A204.1 (cell line): Measurements from ENCODE around the gene B4GALNT2.

Experiments
- FAIRE-seq: peaks from 2 replicates; lab custom pipeline; 2012; peaks lifted over from hg19 to GRCh38; lab: Jason Lieb, UNC

The B4GALNT2 gene

DNA sequence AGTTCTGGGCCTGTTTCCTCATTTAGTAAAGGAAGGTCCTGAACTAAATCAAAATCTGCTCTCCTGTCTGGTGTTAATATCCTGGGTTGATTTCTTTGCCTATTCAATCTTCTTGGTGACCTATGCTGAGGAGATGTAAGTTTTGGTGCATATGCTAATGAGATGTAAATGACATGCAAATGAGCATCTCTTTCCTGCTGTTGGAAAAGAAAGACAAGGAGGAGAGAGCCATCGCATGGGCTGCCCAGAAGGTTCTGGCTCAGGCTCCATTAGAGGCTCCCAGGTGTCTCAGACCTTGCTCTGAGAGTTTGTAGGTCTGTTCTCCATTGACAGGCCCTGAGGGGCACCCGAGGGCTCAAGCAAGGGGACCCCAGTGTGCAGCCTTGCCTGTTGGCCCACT lies 81.3 kb downstream of the B4GALNT2 start:
- FAIRE-seq, result no peak

DNA sequence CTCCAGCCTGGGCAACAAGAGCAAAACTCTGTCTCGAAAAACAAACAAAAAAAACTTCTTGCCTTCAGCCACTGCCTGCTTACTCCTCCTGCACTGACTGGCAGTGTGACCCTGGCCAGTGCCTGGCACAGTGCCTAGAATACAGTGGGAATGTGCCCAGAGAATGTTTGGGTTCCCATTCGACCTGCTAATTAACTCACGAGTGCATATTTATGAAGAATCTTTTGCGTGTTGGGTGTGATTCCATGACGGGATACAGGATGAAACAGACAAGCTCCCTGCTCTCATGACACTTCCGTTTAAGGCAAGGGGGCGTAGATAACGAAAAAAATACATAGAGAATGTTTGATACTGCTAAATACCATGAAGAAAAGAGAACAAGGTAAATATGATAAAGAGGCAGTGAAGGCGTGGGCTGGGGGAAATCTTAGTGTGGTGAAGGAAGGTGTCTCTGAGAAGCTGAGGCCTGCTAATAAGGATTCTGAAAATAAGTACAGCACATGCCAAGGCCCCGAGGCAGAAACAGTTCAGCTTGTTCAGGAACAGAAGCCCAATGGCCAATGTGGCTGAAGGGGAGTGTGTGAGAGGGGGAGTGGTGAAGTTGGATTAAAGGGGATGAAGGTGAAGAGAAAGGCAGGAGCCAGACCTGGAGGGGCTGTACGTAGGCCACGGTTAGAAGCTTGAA lies 82.2 kb downstream of the B4GALNT2 start:
- FAIRE-seq, result no peak

DNA sequence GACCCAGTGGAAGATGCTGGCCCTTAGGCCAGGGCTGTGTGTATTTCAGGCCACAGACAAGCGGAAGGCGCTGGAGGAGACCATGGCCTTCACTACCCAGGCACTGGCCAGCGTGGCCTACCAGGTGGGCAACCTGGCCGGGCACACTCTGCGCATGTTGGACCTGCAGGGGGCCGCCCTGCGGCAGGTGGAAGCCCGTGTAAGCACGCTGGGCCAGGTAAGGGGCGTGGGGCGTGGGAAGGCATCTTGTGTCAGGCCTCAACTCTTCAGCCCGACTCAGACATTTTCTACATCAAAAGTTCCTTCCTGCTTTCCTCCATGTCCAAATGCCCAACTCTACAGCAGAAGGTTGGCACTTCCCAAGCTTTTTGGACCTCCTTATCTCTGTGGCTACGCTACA lies 83.9 kb downstream of the B4GALNT2 start:
- no peak for FAIRE-seq

DNA sequence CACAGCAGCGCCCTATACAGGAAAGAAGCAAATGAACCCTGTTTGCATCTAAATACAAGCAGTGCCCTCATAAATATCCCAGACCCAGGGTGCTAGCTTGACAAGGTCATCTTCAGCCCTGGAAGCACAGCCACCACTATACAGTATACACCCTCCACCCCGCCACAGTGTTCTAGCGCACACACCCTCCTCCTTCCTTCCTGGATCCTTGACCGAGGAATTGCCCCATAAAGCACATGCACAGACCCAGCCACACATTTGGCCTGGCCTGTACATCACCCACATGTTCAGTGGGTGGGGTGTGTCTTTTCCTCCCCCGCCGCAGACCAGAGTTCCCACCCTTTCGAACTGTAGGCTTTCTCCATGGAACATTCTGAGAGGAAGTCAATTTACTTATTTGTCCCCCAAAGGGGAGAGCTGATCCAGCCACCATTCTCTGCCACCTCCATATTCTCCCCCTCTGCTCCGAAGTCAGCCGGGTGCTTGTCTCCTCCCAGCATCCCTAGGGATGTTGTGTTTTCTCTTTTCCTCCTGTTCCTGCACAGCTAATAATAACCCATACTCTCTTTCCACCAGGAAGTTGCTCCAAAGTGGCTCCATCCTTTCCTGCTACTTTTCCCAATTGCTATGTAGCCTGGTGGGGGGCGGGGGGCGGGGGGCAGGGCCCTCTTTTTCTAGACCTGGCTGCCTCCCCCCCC lies 84.5 kb downstream of the B4GALNT2 start:
- no peak for FAIRE-seq

DNA sequence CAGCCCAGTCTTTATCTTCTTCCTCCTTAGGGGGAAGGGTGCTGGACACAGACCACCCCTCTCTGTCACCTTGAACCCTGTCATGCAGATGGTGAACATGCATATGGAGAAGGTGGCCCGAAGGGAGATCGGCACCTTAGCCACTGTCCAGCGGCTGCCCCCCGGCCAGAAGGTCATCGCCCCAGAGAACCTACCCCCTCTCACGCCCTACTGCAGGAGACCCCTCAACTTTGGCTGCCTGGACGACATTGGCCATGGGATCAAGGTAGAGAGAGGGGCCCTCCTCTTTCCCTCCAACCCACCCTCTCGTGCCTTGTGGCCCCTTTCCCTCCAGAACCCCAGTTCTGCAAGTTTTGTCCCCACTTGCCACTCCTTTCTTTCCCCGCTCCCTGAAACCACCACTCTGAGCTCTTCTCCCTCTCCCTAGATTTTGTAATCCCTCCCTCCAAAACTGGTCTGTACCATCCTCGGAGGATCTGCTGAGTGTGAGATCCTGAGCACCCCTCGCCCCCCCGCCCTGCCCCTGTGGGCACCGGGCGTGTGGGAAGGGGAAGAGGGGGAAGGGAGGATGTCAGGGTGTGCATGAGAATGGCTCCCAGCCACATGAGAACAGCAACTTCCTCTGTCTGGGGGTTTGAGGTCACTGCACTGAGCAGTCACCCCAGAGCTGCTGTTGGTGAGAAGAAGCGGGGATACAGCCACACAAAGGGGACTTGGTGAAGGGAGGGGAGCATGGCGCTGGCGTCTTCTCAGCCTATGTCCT lies 85.3 kb downstream of the B4GALNT2 start:
- FAIRE-seq, result no peak

DNA sequence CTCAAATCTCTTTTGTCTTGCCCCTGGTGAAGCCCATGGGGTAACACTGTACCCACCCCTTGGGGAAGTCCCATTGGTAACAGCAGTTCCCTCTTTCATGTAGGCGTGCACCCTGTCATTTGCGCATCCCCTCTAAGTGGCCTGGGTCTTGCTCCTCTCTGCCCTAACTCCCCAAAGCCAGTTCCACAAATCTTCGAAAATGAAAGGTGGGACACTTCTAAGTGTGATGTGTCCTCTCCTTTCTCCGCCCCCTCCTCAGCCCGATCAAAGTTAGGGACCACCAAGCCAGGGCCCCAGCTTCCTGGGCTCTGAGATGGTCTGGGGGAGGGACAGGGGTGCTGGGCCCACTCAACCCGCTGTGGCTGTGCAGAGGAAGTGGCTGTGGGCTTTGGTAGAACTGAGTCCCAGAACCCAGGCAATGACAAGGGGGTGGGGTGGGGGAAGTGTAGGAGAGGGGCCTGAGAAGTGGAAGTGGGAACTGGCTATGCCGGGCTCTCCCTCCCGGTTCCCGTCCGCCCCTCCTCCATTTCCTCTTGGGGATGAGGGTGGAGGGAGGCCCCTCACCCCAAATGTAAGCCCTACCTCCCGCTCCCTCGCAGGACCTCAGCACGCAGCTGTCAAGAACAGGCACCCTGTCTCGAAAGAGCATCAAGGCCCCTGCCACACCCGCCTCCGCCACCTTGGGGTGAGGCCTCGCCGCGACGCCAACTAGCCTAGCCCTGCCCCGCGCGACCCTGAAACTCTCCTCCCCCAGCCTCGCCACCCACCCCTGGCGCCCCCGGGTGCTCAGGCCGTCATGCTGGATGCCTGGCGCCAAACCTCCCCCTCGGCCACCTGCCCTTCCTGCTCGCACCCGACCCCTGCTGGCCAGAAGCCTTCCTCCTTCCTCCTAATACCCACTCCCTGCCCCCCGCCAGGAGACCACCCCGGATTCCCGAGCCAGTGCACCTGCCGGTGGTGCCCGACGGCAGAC lies 86.7 kb downstream of the B4GALNT2 start:
- FAIRE-seq, result no peak

DNA sequence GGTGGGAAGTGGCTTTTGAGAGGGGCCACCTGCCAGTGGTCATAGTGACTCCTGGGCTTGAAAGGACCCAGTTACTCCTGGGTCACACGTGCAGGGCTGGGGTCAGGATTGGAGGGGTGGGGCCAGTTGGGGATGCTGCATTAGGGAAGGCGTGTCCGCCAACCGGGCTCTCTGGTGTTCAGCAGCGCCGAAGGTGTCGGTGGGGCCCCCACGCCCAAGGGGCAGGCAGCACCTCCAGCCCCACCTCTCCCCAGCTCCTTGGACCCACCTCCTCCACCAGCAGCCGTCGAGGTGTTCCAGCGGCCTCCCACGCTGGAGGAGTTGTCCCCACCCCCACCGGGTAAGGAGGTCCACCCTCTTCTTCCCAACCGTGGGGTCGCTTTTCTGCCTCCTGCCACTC lies 87.4 kb downstream of the B4GALNT2 start:
- FAIRE-seq, result no peak

DNA sequence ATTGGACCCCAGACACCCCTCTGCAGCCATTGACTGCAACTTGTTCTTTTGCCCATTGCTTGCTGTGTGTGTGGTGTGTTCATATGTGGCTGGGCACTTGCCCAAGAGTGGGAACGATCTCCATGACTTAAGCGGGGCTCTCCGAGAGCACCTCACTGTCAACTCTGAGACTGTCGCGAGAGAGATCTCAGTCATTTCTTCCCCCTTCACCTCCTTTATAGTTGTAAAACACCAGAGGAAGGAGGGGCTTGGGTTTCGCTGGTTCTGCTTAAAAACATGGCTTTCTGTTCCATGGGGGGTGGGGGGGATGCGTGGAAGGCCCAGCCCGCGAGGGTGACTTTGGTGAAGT lies 90.6 kb downstream of the B4GALNT2 start:
- FAIRE-seq, result no peak

DNA sequence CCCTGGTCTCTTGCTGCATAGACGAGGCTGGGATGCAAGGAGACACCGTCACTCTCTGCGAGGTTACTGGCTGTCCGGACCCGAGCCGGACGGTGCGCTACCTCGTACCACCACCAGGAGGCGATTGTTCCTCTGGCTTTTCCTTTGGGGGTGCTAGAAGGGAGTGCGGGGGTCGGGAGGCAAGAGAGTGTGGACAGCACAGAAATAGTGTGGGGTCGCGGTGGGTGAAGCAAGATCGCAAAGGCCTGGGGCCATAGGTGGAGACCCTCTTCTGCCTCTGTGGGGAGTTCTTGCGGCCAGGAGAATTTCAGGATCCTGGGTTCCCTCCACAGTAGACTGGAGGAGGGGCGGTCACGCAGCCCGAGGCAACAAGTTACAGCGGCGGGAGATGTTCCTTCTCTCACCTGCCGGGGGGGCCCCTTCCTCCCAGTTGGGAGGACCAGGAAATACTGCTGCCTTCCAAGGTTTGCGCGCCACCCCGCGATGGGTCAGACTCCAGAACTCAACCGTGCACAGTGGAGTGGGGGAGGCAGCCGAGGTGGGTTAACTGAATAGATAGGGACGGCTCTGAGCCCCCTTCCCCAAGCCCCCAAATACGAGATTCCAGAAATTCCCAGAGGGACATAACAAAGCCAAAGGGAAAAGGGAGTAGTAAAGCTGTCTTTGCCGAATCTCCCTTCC lies 91.1 kb downstream of the B4GALNT2 start:
- no peak for FAIRE-seq

DNA sequence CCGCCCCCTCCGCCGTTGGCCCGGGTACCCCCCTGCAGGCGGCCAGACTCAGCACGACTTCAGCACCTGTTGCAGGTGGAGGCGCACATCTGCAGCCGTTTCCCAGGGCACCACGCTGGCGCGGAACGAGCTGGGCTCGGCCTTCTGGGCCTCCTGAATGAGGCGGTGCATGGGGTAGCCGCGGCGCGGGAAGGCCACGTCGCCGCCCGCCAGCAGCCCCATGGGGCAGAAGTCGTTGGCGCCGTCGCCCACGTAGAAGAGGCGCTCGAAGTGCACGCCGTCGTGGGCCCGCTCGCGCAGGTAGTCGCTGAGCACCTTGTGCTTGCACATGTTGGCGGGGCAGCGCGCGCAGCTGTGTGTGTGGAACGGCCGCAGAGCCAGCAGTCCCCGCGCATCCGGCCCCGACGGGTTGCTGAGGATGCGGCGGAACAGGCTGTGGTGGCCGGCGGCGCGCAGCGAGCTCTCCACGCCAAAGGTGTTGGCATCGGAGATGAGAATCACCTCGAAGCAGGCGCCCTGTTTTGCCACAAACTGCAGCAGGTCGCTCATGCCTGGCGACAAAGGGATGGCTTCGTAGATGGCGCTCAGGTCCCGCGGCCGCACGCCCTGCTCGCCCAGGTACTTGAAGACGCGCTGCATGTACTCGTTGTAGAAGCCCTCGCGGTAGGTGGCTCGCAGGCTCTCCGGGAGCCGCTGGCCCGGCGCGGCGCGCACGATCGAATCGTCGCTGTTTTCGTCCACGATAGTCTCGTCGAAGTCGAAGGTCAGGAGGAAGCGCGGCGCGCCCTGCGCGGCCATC lies 91.8 kb downstream of the B4GALNT2 start:
- no peak for FAIRE-seq

DNA sequence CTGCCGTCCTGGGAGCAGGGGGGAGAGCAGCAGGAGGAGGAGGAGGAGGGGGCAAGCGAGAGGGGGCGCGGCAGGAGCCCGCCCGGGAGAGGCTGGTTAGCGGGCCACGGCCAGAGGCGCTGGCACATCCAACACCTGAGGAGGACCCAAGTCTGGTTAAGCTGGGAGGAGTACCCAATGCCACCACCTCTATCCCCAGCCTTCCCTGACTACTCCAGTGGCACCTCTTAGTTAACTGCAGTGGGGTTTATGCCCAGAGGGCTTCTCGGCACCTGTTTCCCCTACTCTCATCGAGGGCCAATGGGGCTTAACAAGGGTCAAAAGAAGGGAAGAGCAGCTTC lies 92.4 kb downstream of the B4GALNT2 start:
- FAIRE-seq, result no peak

DNA sequence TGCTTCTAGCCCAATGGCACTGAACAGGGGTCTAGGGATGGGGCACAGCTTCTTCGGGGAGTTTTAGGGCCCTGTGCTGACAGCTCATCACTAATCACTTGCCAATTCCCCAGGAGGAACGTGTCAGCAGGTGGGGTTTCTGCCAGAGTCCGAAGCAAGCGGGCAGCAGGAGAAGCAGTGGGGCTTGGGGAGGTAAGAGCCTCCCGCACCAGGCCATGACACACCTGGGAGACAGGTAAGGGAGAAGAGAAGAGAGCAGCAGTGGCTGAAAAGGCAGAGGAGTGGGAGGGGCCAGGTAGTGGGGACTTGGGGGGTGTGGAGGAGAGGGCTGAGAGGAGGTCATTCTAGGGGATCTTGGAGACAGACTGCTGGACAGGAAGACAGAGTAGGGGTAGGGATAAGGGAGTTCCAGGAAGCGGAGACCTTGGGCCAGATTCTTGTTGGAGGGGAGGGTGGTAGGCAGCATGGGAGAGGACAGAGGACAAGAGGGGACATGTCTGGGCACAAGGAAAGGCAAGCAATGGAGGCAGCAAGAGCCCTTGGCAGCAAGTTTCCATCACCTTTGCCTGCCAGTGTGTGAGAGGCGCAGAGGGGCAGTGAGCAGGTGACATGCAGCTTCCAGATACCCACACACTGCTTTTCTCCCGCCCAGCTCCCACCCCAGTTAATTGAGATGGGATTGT lies 93.1 kb downstream of the B4GALNT2 start:
- FAIRE-seq, result no peak
